DND-41 (cell line): Measurements from ENCODE around the gene RAB8A.

ENCODE experiments used
- ATAC-seq: fragments of 200-7000 bp; cut with Tn5 transposase; 3 replicates; pipeline ENCODE4 v1.9.1; 2021; ENCODE audit warnings: low read depth; ENCODE audit not compliant: insufficient read depth
- DNase-seq: peaks from one replicate; pipeline ENCODE4 v3.0.0-alpha.2; 2020
- H2AFZ ChIP-seq: 2 replicates; pipeline ENCODE4 v1.6.0; 2012; ENCODE audit warnings: low read depth, low read length
- H3K27ac ChIP-seq: 2 replicates; pipeline ENCODE4 v1.5.1; 2012; ENCODE audit warnings: low read length, inconsistent platforms
- H3K27me3 ChIP-seq: fragments of 200-600 bp; sonication (generic); 2 replicates; pipeline ENCODE4 v1.6.0; 2012; ENCODE audit warnings: low read length, mild to moderate bottlenecking, inconsistent platforms; ENCODE audit not compliant: insufficient read depth, poor library complexity
- H3K36me3 ChIP-seq: 2 replicates; pipeline ENCODE4 v1.5.1; 2012; ENCODE audit warnings: low read length, inconsistent platforms; ENCODE audit not compliant: insufficient read depth
- H3K4me1 ChIP-seq: 2 replicates; pipeline ENCODE4 v1.5.1; 2012; ENCODE audit warnings: mild to moderate bottlenecking, low read length; ENCODE audit not compliant: insufficient read depth
- H3K4me2 ChIP-seq: 2 replicates; pipeline ENCODE4 v1.6.0; 2012; ENCODE audit warnings: mild to moderate bottlenecking, moderate library complexity, low read length, inconsistent platforms; ENCODE audit not compliant: insufficient read depth
- H3K4me3 ChIP-seq, 2 experiments: fragments of 200-600 bp in 1 of 2; shearing (Covaris generic) in 1 of 2; 2 replicates each; pipeline ENCODE4 v1.5.1; 2012 to 2016; ENCODE audit warnings: inconsistent platforms in 2 of 2, low read length in 2 of 2, mild to moderate bottlenecking in 2 of 2, low read depth in 1 of 2, moderate library complexity in 1 of 2
- H3K79me2 ChIP-seq: 2 replicates; pipeline ENCODE4 v1.6.0; 2012; ENCODE audit warnings: low read length, inconsistent platforms; ENCODE audit not compliant: insufficient read depth
- H3K9ac ChIP-seq: 2 replicates; pipeline ENCODE4 v1.6.0; 2012; ENCODE audit warnings: low read depth, mild to moderate bottlenecking, inconsistent platforms, low read length, moderate library complexity
- H3K9me3 ChIP-seq: 2 replicates; pipeline ENCODE4 v1.5.1; 2012; ENCODE audit warnings: low read length, moderate library complexity, mild to moderate bottlenecking, inconsistent platforms; ENCODE audit not compliant: insufficient read depth, severe bottlenecking
- H4K20me1 ChIP-seq: 2 replicates; pipeline ENCODE4 v1.6.0; 2012; ENCODE audit warnings: low read length; ENCODE audit not compliant: insufficient read depth
- CTCF ChIP-seq: IDR thresholded peaks from 2 replicates; pipeline ENCODE4 v1.5.1; 2012; ENCODE audit warnings: borderline replicate concordance, low read length, moderate library complexity, mild to moderate bottlenecking; ENCODE audit not compliant: poor library complexity, severe bottlenecking; ENCODE audit errors: extremely low read depth
- EZH2 ChIP-seq: IDR thresholded peaks from 3 replicates; pipeline ENCODE4 v1.6.1; 2012; ENCODE audit warnings: borderline replicate concordance, low read depth, mild to moderate bottlenecking, moderate library complexity, low read length, inconsistent platforms; ENCODE audit not compliant: severe bottlenecking

RAB8A gene

DNA sequence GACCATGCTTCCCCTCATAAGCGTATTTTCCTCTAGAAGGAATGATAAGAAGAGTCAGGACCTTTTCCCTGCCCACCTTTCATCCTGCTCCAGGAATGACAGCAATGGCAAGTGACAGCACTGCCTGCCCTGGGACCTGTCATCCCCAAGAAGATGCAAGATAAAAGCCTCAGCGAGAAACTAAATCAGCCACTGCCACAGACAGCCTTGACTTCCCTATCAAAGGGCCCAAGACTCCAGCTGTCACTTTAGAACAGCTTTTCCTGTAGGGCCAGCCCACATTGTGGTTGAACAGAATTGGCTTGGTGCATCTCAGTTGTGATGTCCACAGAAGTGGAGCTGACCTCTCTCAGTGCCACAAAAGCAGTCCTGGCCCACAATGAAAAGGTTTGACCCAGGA is 1.1 kb downstream of the RAB8A start:
- H3K9ac ChIP-seq, result peak overlapping the region; percentile 99
- no peak for ATAC-seq
- peaks cover 65% of the 10 kb centered on the region for H3K79me2 ChIP-seq
- H3K9me3 ChIP-seq, result no peaks in the 10 kb centered on the region
- H3K36me3 ChIP-seq, result peaks cover 41% of the 10 kb centered on the region
- H3K4me1 ChIP-seq, result peaks cover 43% of the 10 kb centered on the region
- no peak for DNase-seq
- H3K4me2 ChIP-seq, result peak overlapping the region; percentile 99
- peak overlapping the region; percentile 82; the same call in 1 of the 2 replicates for H3K27ac ChIP-seq
- peak overlapping the region; percentile 77 to 88; a peak in 3 of 4 replicates for H3K4me3 ChIP-seq
- H4K20me1 ChIP-seq, result peaks cover 42% of the 10 kb centered on the region
- TF ChIP-seq CTCF (no peak), EZH2 (no peak)
- no peaks in the 10 kb centered on the region for H3K27me3 ChIP-seq
- no peak overlapping the region for H2AFZ ChIP-seq

DNA sequence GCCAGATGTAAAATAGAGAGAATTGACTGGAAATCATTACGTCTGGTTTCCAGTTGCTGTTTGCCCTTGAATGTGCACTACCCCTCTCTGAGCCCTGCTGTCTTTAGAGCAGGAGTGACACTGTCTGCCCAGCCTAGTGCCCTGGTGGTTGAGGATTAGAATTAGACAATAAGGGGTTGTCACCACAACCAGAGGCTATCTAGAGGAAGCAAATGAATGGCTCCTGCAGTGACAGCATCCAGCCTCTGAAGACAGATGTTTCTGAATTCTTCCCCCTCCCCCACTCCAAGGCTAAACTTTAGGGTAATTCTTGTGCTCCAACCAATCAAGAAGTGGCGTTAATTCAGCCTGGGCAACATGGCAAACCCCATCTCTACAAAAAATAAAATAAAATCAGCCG is 2.0 kb downstream of the RAB8A start:
- Histone ChIP-seq H3K79me2 (peaks cover 74% of the 10 kb centered on the region), H3K9ac (no peak overlapping the region), H4K20me1 (peaks cover 52% of the 10 kb centered on the region), H3K27ac (no peak overlapping the region), H3K9me3 (no peaks in the 10 kb centered on the region), H2AFZ (no peak overlapping the region), H3K36me3 (peaks cover 51% of the 10 kb centered on the region), H3K4me1 (peaks cover 43% of the 10 kb centered on the region), H3K4me2 (peak overlapping the region; percentile 99), H3K27me3 (no peaks in the 10 kb centered on the region), H3K4me3 (no peak overlapping the region; a peak in 1 of 4 replicates)
- DNase-seq, result no peak
- ATAC-seq, result no peak
- TF ChIP-seq EZH2, result no peak
- no peak for TF ChIP-seq CTCF

- H3K36me3 ChIP-seq, result peaks cover 67% of the 10 kb centered on the region
- no peak overlapping the region for H3K4me3 ChIP-seq
- no peak for TF ChIP-seq CTCF
- TF ChIP-seq EZH2, result no peak
- no peak overlapping the region for H2AFZ ChIP-seq
- 0 out of 2 replicates have a peak overlapping the region, but pooled peaks have one; percentile 4 for H3K4me2 ChIP-seq
- peaks cover 41% of the 10 kb centered on the region for H3K4me1 ChIP-seq
- H3K9ac ChIP-seq, result 0 out of 2 replicates have a peak overlapping the region, but pooled peaks have one; percentile 2
- ATAC-seq (no peak), DNase-seq (no peak)
- peaks cover 53% of the 10 kb centered on the region for H4K20me1 ChIP-seq
- H3K9me3 ChIP-seq, result no peaks in the 10 kb centered on the region
- peaks cover 75% of the 10 kb centered on the region for H3K79me2 ChIP-seq
- H3K27ac ChIP-seq, result no peak overlapping the region
- H3K27me3 ChIP-seq, result no peaks in the 10 kb centered on the region
These were observed 3.8 kb downstream of the RAB8A start for GRCh38 chr19:16115301-16116039.
